GM21526 (cell line): ENCODE data around the gene LDHD.

Source experiments
- ATAC-seq: cut with Tn5 transposase; IDR thresholded peaks from one replicate; pipeline ENCODE4 v1.9.1; 2021; ENCODE audit warnings: moderate library complexity; ENCODE audit not compliant: unreplicated experiment, low FRiP score

The LDHD gene

GRCh38 chr16:75064403-75065148, 52.0 kb downstream of the LDHD start:
- no peak for ATAC-seq

- ATAC-seq: no peak
These were observed 53.0 kb downstream of the LDHD start for GRCh38 chr16:75063549-75064088.

GRCh38 chr16:75062976-75063346, 53.6 kb downstream of the LDHD start:
- ATAC-seq: no peak

- no peak for ATAC-seq
These were observed 54.2 kb downstream of the LDHD start for GRCh38 chr16:75062135-75062975.
